Stimulated activated CD8-positive, alpha-beta memory T cell treated with anti-CD3 and anti-CD28 coated beads, Interleukin-15, amount 100 ng/mL, for 24 hours (primary cell): ENCODE results near the gene PCDHGA10.
"Not testable (repeated sequence)": the region's sequence is repeated elsewhere in the genome, so short reads cannot be mapped to it uniquely, and the experiment has no call there.

ENCODE experiments used
- DNase-seq: peaks from one replicate; pipeline ENCODE4 v3.0.0-alpha.2; 2020; ENCODE audit warnings: low read depth

Gene PCDHGA10

DNA sequence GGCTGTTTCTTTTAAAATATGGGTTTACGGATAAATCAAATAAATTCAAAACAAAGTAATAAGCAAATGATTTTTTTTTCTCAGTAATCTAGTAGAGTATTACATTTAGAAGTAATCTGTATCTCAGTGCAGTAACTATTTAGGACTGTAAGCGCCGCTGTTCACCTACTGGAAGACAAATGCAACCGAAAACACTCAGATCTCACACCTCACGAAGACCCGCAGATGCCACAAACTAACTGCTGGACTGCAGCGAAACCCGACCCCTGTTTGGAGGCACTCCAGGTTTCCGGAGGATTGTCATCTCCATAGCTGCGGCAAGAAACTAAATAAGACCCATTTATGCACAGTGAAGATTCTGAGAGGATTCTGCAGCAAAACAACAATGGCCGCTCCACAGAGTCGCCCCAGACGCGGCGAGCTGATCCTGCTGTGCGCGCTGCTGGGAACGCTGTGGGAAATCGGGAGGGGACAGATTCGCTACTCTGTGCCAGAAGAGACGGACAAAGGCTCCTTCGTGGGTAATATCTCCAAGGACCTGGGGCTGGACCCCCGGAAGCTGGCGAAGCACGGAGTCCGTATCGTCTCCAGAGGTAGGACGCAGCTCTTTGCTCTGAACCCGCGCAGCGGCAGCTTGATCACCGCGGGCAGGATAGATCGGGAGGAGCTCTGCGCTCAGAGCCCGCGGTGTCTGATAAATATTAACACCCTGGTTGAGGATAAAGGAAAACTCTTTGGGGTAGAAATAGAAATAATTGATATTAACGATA lies 20.2 kb upstream of the PCDHGA10 start, which contains the start of gene PCDHGA8:
Gene PCDHGA8 (plus strand): TSS at position 205 of the 770 bp plus-strand sequence. CDS start 181 bp downstream, at position 386.
- no peak for DNase-seq

- DNase-seq, result no peak
Measured at GRCh38 chr5:141393267-141393666, 19.5 kb upstream of the PCDHGA10 start.

DNA sequence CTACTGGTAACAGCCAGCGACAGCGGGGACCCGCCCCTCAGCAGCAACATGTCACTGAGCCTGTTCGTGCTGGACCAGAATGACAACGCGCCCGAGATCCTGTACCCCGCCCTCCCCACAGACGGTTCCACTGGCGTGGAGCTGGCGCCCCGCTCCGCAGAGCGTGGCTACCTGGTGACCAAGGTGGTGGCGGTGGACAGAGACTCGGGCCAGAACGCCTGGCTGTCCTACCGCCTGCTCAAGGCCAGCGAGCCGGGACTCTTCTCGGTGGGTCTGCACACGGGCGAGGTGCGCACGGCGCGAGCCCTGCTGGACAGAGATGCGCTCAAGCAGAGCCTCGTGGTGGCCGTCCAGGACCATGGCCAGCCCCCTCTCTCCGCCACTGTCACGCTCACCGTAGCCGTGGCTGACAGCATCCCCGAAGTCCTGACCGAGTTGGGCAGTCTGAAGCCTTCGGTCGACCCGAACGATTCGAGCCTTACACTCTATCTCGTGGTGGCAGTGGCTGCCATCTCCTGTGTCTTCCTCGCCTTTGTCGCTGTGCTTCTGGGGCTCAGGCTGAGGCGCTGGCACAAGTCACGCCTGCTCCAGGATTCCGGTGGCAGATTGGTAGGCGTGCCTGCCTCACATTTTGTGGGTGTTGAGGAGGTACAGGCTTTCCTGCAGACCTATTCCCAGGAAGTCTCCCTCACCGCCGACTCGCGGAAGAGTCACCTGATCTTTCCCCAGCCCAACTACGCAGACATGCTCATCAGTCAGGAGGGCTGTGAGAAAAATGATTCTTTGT lies 18.2 kb upstream of the PCDHGA10 start:
- DNase-seq, result not testable (repeated sequence)

- not testable (repeated sequence) for DNase-seq
Measured at GRCh38 chr5:141397756-141398551, 14.8 kb upstream of the PCDHGA10 start, which contains the start of gene PCDHGB5. TSS of gene PCDHGB5 (plus strand) at chr5:141397947. CDS start at chr5:141398128, 181 bp downstream.

DNA sequence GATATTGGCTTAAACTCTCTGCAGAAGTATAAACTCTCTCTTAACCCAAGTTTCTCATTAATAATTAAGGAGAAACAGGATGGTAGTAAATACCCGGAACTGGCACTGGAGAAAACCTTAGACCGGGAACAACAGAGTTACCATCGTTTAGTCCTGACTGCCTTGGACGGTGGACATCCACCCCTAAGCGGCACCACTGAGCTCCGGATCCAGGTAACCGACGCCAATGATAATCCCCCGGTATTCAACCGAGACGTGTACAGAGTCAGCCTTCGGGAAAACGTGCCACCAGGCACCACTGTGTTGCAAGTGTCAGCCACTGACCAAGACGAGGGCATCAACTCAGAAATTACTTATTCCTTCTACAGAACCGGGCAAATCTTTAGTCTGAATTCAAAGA lies 14.2 kb upstream of the PCDHGA10 start:
- no peak for DNase-seq

DNA sequence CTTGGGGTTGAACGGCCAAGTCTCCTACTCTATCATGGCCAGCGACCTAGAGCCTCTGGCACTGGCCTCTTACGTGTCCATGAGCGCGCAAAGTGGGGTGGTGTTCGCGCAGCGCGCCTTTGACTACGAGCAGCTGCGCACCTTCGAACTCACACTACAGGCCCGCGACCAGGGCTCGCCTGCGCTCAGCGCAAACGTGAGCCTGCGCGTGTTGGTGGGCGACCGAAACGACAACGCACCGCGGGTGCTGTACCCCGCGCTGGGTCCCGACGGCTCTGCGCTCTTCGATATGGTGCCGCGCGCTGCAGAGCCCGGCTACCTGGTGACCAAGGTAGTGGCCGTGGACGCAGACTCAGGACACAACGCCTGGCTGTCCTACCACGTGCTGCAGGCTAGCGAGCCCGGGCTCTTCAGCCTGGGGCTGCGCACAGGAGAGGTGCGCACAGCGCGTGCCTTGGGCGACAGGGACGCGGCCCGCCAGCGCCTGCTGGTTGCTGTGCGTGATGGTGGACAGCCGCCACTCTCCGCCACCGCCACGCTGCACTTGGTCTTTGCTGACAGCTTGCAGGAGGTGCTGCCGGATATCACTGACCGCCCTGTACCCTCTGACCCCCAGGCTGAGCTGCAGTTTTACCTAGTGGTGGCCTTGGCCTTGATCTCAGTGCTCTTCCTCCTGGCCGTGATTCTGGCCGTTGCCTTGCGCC lies 13.1 kb upstream of the PCDHGA10 start:
- DNase-seq, result no peak

- no peak for DNase-seq
Measured at GRCh38 chr5:141402553-141403243, 10.1 kb upstream of the PCDHGA10 start, which contains the start of gene PCDHGA9. TSS of gene PCDHGA9 (plus strand) at chr5:141402778. CDS start at chr5:141402953, 175 bp downstream.

- DNase-seq, result no peak
Measured at GRCh38 chr5:141403387-141403786, 9.4 kb upstream of the PCDHGA10 start.

- not testable (repeated sequence) for DNase-seq
Measured at GRCh38 chr5:141407790-141408505, 4.8 kb upstream of the PCDHGA10 start, which contains the start of gene PCDHGB6. TSS of gene PCDHGB6 (plus strand) at chr5:141408021. CDS start at chr5:141408203, 182 bp downstream.

DNA sequence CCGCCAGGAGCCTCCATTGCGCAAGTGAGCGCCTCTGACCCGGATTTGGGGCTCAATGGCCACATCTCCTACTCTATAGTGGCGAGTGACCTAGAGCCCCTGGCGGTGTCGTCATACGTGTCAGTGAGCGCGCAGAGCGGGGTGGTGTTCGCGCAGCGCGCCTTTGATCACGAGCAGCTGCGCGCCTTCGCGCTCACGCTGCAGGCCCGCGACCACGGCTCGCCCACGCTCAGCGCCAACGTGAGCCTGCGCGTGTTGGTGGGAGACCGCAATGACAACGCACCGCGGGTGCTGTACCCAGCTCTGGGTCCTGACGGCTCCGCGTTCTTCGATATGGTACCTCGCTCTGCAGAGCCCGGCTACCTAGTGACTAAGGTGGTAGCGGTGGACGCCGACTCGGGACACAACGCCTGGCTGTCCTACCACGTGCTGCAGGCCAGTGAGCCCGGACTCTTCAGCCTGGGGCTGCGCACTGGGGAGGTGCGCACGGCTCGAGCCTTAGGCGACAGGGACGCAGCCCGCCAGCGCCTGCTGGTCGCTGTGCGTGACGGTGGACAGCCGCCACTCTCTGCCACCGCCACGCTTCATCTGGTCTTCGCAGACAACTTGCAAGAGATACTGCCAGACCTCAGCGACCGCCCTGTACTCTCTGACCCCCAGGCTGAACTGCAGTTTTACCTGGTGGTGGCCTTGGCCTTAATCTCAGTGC lies 3.0 kb upstream of the PCDHGA10 start:
- DNase-seq, result no peak

GRCh38 chr5:141411575-141411974 lies 1.2 kb upstream of the PCDHGA10 start:
- DNase-seq, result no peak

GRCh38 chr5:141413540-141414069 lies 818 bp downstream of the PCDHGA10 start:
- no peak for DNase-seq

- not testable (repeated sequence) for DNase-seq
Measured at GRCh38 chr5:141414548-141415274, 1.9 kb downstream of the PCDHGA10 start.

DNA sequence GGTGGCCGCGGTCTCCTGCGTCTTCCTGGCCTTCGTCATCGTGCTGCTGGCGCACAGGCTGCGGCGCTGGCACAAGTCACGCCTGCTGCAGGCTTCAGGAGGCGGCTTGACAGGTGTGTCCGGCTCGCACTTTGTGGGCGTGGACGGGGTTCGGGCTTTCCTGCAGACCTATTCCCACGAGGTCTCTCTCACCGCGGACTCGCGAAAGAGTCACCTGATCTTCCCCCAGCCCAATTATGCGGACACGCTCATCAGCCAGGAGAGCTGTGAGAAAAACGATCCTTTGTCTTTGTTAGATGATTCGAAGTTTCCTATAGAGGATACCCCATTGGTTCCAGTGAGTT lies 2.5 kb downstream of the PCDHGA10 start:
- DNase-seq, result not testable (repeated sequence)

GRCh38 chr5:141417494-141418172 lies 4.8 kb downstream of the PCDHGA10 start, which contains the start of gene PCDHGB7:
TSS of gene PCDHGB7 (plus strand) at chr5:141417677. CDS start at chr5:141417860, 183 bp downstream.
- not testable (repeated sequence) for DNase-seq

GRCh38 chr5:141419074-141419880 lies 6.5 kb downstream of the PCDHGA10 start:
- no peak for DNase-seq
